Activated CD8-positive, alpha-beta memory T cell treated with anti-CD3 and anti-CD28 coated beads, Interleukin-2, amount 50 U/mL, for 1 hour (primary cell): ENCODE results near the gene EEIG2.
A peak's percentile ranks its signal among the peaks of the same experiment; 100 is the strongest.
"Not testable (repeated sequence)": the region's sequence is repeated elsewhere in the genome, so short reads cannot be mapped to it uniquely, and the experiment has no call there.

Experiments
- DNase-seq: peaks from one replicate; pipeline ENCODE4 v3.0.0-alpha.2; 2020; ENCODE audit errors: extremely low read depth

EEIG2 gene

GRCh38 chr1:108559215-108560186, at the start of gene EEIG2:
Gene EEIG2, plus strand, starts transcription at chr1:108560100. Its CDS starts 329 bp downstream, at chr1:108560429.
- peak; percentile 49 for DNase-seq

GRCh38 chr1:108511764-108512163, 48.1 kb upstream of the EEIG2 start:
- no peak for DNase-seq

GRCh38 chr1:108512239-108513043, 47.5 kb upstream of the EEIG2 start:
- no peak for DNase-seq

GRCh38 chr1:108513044-108513415, 46.9 kb upstream of the EEIG2 start:
- no peak for DNase-seq

GRCh38 chr1:108513914-108514313, 46.0 kb upstream of the EEIG2 start:
- not testable (repeated sequence) for DNase-seq

- not testable (repeated sequence) for DNase-seq
These were observed 42.5 kb upstream of the EEIG2 start for GRCh38 chr1:108517301-108517897.

- DNase-seq, result no peak
These were observed 37.9 kb upstream of the EEIG2 start for GRCh38 chr1:108521990-108522393.

GRCh38 chr1:108523829-108524228, 36.1 kb upstream of the EEIG2 start:
- no peak for DNase-seq

GRCh38 chr1:108524676-108525075, 35.2 kb upstream of the EEIG2 start:
- DNase-seq, result no peak

GRCh38 chr1:108527135-108527534, 32.8 kb upstream of the EEIG2 start:
- no peak for DNase-seq

GRCh38 chr1:108527837-108528236, 32.1 kb upstream of the EEIG2 start:
- DNase-seq, result no peak

- no peak for DNase-seq
These were observed 28.5 kb upstream of the EEIG2 start for GRCh38 chr1:108531444-108531843.

- DNase-seq, result no peak
These were observed 27.2 kb upstream of the EEIG2 start for GRCh38 chr1:108532730-108533129.

GRCh38 chr1:108533351-108534083, 26.4 kb upstream of the EEIG2 start:
- DNase-seq, result no peak

- no peak for DNase-seq
These were observed 25.1 kb upstream of the EEIG2 start for GRCh38 chr1:108534759-108535158.

GRCh38 chr1:108535315-108535897, 24.5 kb upstream of the EEIG2 start:
- DNase-seq, result not testable (repeated sequence)

- not testable (repeated sequence) for DNase-seq
These were observed 23.9 kb upstream of the EEIG2 start for GRCh38 chr1:108536021-108536420.

GRCh38 chr1:108536791-108537190, 23.1 kb upstream of the EEIG2 start:
- DNase-seq, result not testable (repeated sequence)

- DNase-seq, result no peak
These were observed 21.9 kb upstream of the EEIG2 start for GRCh38 chr1:108537976-108538375.

- DNase-seq, result no peak
These were observed 18.9 kb upstream of the EEIG2 start for GRCh38 chr1:108540977-108541376.

GRCh38 chr1:108541861-108542260, 18.0 kb upstream of the EEIG2 start:
- no peak for DNase-seq
